ENCODE measurements around the gene MBD3L4. TPM values are rescaled to one million over a fixed set of nuclear protein-coding genes. Genes with fewer than 3 reads are reported as not detected.

MBD3L4 gene
- total RNA-seq, 1 donor from 2014 or later, result not detected

GRCh38 chr19:6999933-7000332, 40.0 kb downstream of the MBD3L4 start:
- no peak overlapping the region for H3K4me3 ChIP-seq
- no peaks in the 10 kb centered on the region for H3K4me1 ChIP-seq
- intact Hi-C loops (cut with DNase I), result no loop called here
- no peak for TF ChIP-seq CTCF (IDR thresholded peaks at IDR 0.05)
- H3K27ac ChIP-seq, result no peak overlapping the region
- no peaks in the 10 kb centered on the region for H3K27me3 ChIP-seq
- H3K9me3 ChIP-seq, result no peaks in the 10 kb centered on the region
- H3K36me3 ChIP-seq, result no peaks in the 10 kb centered on the region
- DNase-seq (ENCODE audit: low spot score in 2 of 2), result no peak

DNA sequence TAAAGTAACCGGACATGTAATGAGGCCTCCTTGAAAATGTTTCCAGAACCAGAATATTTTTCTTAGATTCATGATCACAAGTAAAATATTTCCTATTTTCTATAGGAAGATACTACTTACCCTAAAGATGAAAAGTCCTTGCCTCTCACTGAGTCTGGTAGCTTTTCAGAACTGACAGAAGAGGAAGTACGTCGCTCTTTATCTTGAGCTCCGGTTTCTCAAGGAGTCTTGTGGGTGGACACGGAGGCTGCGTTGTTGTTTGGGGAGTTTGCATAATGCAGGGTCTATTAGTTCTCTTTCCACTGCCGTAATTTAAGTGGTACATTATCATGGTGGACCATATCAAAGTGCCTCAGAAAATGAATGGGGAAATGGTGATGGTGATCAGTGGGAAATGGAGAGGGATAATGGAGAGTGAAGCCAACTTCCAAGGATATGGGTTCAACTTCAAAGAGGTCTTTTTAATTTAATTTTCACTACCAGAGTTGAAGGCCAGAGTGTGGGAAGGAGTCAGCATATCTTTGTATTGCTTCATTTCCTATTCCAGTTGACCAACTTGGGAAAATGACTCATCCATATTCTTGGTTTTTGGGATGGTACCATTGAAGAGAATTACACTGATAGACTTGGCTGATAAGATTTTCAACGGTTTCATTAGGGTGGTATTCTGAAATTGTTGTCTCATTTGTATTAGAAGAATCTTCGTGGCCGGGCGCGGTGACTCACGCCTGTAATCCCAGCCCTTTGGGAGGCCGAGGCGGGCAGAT, 42.1 kb downstream of the MBD3L4 start:
- H3K4me1 ChIP-seq, result no peaks in the 10 kb centered on the region
- H3K27ac ChIP-seq, result no peak overlapping the region
- no peaks in the 10 kb centered on the region for H3K9me3 ChIP-seq
- no peaks in the 10 kb centered on the region for H3K27me3 ChIP-seq
- H3K36me3 ChIP-seq, result no peaks in the 10 kb centered on the region
- no peak overlapping the region for H3K4me3 ChIP-seq
- DNase-seq (ENCODE audit: low spot score in 2 of 2), result no peak
- intact Hi-C loops (cut with DNase I), result no loop called here
- TF ChIP-seq CTCF (IDR thresholded peaks at IDR 0.05), result no peak

DNA sequence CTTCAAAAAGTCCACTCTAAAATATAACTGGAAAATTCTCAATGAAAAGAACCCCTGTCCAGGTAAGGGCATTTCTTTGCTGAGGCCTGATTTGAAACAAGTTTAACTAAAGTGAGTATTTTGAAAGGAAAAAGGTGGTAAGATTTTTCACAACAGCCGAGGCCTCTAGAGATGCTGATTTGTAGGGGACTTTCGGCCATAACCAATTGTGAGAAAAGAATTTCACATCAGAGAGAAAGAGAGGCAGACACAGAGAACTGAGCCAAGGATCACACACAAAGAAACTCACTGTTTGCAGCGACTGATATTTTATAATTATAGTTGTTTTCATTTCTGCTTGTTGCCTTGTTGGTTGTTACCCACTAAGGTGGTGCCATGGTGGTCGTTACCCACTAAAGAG, 43.2 kb downstream of the MBD3L4 start:
- intact Hi-C loops (cut with DNase I), result no loop called here
- no peak for DNase-seq (ENCODE audit: low spot score in 2 of 2)
- Histone ChIP-seq H3K9me3 (no peaks in the 10 kb centered on the region), H3K4me3 (no peak overlapping the region), H3K27me3 (no peaks in the 10 kb centered on the region), H3K27ac (no peak overlapping the region), H3K36me3 (no peaks in the 10 kb centered on the region), H3K4me1 (no peaks in the 10 kb centered on the region)
- TF ChIP-seq CTCF (IDR thresholded peaks at IDR 0.05), result no peak

DNA sequence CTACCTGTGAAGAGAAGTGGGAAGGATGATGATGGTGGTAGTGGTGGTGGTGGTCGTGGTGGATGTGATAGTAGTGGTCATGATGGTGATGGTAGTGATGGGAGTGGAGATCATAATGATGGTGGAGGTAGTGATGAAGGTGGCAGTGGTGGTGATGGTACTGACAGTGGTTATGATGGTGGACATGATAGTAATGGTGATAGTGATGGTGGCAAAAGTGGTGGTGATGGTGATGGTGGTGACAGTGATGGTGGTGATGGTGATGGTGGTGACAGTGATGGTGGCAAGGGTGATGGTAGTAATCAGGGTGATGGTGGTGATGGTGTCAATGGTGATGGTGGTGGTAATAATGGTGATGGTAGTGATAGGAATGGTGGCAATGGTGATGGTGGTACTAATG, 44.9 kb downstream of the MBD3L4 start:
- H3K36me3 ChIP-seq, result no peaks in the 10 kb centered on the region
- H3K4me1 ChIP-seq, result no peaks in the 10 kb centered on the region
- intact Hi-C loops (cut with DNase I), result no loop called here
- H3K27me3 ChIP-seq, result no peaks in the 10 kb centered on the region
- H3K27ac ChIP-seq, result no peak overlapping the region
- no peak for TF ChIP-seq CTCF (IDR thresholded peaks at IDR 0.05)
- DNase-seq (ENCODE audit: low spot score in 2 of 2), result no peak
- no peak overlapping the region for H3K4me3 ChIP-seq
- H3K9me3 ChIP-seq, result no peaks in the 10 kb centered on the region

GRCh38 chr19:6988257-6988656, 51.7 kb downstream of the MBD3L4 start:
- no peak overlapping the region for H3K27ac ChIP-seq
- intact Hi-C loops (cut with DNase I), result no loop called here
- no peak overlapping the region for H3K4me3 ChIP-seq
- peaks cover 0 to 12% of the 10 kb centered on the region in 2 donors for H3K9me3 ChIP-seq
- no peak for DNase-seq (ENCODE audit: low spot score in 2 of 2)
- no peaks in the 10 kb centered on the region for H3K4me1 ChIP-seq
- H3K36me3 ChIP-seq, result no peaks in the 10 kb centered on the region
- no peaks in the 10 kb centered on the region for H3K27me3 ChIP-seq
- no peak for TF ChIP-seq CTCF (IDR thresholded peaks at IDR 0.05)
